Activated T-helper 1 cell treated with Interleukin-2 at 50 U/mL for 16 hours (primary cell): ENCODE measurements around the gene NFIC.
"Not testable (repeated sequence)": the region's sequence is repeated elsewhere in the genome, so short reads cannot be mapped to it uniquely, and the experiment has no call there.

ENCODE experiments used
- DNase-seq: peaks from one replicate; pipeline ENCODE4 v3.0.0-alpha.2; 2020; ENCODE audit warnings: low read depth

The NFIC gene

DNA sequence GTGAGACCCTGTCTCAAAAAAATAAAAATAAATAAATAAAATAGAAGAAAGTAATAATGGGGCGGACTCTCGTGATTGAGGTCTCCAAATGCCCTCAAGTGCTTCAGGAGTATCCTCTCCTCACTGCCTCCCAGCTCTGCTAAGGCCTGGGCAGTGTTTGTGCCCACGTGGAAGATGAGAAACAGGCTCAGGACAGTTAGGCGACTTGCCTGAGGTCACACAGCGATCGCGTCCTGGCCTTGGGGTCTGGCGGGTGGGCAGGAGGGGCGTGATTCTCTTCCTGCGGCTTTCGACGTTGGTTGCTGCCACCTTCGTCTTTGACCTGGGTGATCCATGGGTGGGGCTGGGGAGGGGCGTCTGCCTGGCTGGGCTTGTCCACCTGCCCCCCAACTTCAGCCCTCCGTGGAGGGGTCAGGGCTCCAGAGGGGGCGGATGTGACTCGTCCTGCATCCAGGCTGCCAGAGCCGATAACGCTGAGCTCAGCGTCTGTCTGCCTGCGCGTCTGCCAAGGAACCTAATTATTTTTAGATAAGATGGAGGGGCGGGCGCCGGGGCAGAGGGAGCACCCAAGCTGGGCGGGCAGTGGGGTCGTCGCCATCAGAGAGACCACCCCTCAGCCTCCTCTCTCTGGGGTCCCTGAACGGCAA is 56.9 kb downstream of the NFIC start:
- no peak for DNase-seq

DNA sequence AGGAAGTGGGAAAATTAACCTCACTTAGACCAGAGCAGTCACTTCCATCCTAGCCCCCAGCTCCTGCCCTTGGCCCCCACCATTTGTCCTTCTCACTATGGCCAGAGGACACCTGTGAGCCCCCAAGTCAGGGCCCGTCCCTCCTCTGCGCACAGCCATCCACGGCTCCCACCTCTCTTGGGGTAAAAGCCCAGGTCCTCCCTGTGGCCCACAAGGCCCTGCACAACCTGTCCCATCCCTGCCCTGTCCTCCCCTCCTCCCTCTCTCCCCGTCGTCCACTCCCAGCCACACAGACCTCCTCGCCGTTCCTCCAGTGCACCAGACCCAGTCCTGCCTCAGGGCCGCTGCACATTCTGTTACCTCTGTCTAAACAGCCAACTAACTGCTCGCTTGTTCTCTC is 60.0 kb downstream of the NFIC start:
- no peak for DNase-seq

DNA sequence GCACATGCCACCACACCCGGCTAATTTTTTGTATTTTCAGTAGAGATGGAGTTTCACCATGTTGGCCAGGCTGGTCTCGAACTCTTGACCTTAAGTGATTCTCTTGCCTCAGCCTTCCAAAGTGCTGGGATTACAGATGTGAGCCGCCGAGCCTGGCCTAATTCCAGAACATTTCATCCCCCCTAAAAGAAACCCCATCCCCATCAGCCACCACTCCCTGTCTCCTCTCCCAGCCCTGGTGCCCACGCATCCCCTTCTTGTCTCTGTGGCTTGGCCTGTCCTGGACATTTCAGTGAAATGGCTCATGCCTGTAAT is 63.9 kb downstream of the NFIC start:
- DNase-seq, result not testable (repeated sequence)

DNA sequence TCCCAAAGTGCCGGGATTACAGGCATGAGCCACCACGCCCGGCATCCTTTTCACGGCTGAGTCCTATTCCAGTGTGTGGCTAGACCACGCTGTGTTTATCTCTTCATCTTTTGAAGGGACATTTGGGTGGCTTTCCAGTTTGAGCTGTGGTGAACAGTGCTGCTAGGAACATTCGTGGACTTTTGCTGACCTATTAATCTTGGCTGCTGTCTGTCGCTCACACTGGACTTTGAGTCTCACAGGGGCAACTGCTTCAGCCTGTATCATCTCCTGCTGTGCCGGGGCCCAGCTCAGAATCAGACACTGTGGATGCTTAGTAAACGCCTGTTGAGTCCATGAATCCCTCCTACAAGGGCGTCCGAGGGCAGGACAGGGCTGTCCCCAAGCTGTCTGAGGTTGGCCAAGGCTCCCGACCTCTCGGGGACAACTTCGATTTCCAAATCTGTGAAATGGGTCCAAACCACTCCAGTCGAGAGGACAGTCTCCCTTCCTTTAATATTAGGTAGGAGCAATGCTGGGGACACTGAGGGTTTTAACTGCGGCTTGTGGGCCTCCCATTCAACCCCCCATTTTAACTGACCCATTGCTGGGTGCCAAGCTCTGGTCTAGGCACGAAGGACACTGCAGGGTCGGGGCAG is 65.5 kb downstream of the NFIC start:
- no peak for DNase-seq

DNA sequence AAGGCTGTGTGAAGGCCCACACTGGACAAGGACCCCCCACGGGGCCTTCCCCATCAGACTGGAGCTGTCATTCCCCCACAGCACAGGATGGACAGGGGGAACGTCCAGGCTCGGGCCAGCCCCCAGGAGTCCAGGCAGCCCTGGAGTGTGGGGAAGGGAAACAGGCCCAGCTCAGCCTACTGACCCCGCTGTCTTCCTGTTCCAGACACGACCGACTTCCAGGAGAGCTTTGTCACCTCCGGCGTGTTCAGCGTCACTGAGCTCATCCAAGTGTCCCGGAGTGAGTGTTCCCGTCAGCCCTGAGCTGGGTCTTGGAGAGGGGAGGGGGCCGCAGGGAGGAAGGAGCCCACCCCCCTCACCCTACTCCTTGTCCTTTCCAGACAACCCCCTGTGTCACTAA is 66.9 kb downstream of the NFIC start:
- DNase-seq, result no peak

DNA sequence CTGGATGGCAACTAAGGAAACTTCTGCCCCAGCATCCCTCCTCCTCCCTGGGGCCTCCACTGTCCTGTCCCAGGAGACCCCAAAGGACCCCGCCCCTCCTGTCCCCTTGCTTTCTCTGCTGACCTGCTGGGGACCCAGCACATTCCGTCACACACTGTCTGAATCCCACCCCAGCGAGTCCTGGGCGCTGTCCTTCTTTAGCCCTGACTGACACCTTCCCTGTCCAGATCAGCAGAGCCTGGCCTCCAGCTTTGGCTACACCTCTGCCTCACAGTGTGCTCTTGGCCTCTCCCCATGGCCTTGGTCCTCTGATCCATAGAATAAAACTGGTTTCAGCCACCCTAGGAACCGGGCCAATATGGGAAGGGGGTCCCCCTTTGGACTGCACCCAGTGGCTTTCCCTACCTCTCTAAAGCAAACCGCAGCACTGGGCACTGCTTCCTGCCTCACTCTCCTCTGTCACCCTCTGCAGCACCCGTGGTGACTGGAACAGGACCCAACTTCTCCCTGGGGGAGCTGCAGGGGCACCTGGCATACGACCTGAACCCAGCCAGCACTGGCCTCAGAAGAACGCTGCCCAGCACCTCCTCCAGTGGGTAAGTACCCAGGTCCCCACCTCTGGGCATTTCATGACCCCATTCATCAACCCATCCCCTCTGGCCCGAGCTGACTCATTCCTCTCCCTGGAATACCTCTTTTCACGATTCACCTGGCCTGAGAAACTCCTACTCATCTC is 67.6 kb downstream of the NFIC start:
- DNase-seq, result no peak

DNA sequence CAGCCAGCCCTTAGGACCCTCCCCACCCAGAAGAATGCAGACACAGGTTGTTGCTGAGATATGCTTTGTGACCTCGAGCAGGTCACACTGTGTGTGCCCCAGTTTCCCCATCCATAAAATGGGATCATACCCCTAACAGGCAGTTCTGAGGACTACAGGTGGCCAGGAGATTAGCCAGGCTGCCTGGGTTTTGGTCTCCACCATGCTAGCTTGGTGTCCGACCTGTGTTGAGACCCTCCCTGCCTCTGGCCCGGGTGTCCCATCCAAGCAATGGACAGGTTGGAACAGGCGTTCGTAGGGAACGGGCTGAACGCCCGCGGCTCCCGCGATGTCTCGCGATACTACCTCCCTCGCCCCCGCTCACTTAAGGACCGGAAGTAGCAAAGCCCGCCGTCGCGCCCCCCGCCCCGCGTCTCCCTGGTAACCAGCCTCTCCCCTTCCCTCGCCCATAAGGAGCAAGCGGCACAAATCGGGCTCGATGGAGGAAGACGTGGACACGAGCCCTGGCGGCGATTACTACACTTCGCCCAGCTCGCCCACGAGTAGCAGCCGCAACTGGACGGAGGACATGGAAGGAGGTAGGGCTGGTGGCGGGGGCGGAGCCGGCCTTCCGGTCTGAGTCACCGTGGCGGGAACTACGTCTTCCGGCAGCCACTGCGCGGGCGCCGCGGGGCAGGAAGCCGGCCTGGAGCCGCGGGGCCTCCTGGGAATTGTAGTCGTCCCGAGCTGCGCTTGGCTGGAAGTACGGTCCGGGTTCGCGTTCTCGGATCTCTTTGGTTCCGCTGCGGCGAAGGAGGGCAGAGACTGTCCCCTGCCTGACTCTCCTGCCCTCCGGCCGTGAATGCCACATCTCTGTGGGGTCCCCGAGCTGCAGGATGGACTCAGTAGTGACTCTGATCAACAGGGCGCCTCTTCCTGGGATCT is 68.5 kb downstream of the NFIC start:
- peak; percentile 92 for DNase-seq

DNA sequence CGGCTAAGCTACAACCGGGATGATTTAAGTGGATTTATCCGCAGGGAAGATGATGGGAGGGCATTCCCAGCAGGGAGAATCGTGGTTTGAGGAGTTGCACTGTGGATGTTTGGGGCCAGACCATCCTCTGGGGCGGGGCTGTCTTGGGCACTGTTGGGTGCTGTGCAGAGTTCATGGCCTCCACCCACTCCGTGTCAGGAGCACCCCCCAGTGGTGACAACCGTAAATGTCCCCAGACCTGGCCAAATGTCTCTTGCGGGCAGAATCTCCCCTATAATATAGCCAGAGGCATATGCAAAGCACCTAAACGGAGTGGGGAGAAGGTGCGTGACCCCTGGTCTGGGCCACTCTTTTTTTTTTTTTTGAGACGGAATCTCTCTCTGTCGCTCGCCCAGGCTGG is 73.7 kb downstream of the NFIC start:
- DNase-seq, result peak; percentile 25

DNA sequence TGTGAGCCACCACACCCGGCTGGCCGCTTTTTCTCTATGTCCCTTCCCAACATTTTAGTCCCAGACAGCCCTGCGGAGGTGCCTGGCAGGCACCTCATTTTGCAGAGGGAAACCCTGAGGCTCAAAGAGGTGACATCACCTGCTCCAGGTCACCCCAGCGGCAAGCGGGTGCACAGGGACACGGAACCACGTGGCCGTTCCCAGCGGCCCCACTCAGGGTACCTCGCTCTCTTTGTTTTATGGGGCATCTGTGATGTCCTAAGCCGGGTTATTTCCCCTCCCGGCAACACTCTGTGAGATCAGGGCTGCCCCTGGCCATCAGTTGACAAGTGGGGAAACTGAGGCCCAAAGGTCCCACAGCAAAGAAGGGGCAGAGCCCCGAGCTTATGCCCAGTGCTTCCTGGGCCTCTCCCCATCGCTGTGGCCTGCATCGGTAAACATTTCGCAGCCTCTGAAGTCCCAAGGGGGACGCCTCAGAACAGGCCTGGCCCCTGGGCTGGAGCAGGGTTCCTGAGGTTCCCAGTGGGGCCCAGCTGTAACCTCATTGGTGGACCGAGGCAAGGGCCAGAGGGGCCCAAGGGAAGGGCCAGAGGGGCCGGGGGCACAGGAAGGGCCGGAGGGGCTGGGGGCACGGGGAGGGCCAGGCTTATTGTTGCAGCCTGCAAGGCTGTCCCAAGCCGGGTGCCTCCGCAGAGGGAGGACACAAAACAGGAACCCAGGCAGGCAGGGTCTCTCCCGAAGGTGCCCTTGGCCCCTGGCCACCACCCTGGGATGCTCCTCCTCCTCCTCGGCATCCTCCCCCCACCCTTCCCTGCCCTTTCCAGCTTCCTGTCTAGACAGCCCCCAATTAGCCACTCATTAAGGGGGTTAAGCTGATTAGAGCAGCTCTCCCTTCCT is 75.0 kb downstream of the NFIC start:
- no peak for DNase-seq

DNA sequence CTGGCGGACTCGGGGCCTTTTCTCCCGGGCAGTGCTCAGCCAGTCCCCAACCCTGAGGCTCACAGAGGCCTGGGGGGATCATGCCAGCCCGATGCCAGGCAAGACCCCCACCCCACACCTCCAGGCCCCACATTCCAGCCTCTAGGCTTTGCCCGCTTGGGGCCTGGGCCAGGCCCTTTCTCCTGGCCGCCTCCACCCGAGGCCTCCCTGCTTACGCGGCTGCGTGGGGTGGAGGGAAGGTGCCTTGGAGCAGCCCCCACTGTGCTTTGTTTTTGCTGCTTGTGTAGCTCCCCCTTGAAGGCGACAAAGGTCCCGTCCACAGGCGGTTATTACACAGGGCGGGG is 75.6 kb downstream of the NFIC start:
- no peak for DNase-seq

DNA sequence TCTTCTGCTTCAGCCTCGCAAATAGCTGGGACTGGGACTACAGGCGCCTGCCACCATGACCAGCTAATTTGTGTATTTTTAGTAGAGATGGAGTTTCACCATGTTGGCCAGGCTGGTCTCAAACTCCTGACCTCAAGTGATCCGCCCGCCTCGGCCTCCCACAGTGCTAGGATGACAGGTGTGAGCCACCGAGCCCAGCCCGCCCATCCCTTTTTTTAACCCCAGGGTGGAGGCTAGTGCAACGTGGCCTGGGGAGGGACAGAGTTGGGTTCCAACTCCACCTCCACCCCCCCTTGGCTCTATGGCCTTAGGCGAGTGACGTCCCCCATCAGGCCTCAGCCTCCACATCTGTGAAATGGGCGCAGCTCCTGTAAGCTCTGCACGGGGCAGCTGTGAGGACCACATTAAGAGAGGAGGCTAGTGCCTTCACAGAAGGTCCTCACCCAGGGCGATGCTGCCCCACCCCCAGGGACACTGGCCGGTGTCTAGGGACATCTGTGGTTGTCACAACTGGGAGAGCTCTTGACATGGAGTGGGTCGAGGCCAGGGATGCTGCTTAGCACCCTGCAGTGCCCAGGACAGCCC is 76.2 kb downstream of the NFIC start:
- DNase-seq, result no peak

DNA sequence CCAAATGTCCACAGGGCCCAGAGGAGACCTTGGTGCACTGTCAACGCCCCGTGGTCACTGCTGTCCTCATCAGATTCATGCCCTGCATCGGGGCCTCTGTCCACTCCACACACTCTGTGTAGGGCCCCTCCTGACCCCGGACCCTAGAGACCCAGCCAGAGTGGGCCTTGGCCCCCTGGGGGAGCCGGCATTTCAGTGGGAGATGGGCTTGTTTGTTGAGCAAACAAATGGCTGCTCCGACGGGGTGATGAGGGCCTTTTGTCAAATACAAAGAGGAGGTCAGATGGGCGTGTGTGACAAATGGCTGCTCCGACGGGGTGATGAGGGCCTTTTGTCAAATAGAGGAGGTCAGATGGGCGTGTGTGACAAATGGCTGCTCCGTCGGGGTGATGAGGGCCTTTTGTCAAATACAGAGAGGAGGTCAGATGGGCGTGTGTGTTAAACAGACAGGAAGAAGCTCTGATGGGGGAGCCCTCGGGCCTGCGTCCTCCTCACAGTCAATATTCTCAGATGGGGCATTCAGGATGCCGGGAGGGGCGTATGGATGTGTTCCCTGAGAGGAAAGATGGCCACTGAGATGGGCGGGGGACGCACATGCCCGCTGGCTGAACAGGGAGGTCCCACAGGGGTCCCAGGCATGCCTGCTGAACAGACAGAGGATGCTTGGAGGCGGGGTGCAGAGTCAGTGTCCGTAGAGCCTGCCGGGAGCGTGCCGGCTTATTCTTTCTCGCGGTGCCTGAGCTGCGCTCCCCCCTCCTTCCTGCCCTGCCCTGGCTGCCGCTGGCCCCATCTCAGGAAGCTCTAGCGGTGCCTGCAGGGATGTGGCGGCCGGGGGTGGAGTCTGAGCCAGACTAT is 77.7 kb downstream of the NFIC start:
- no peak for DNase-seq

DNA sequence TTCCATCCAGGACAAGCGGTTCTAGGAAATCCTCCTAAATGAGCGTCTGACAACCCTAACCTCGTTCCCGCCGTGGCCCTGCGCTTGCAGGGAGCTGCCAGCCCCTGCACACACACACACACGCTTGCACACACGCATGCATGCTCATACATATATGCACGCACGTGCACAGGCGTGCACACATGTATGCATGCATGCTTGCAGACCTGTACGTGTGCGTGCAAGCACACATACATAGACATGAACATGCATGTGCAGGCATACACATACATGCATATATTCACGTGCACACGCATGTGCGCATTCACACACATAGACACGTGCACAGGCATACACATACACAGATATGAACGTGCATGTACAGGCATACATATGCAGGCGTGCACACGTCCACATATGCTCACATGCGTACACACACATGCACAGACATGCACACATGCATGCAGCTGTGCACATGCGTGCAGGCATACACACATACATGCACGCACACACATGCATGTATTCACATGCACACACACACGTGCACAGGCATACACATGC is 78.4 kb downstream of the NFIC start:
- DNase-seq, result no peak

DNA sequence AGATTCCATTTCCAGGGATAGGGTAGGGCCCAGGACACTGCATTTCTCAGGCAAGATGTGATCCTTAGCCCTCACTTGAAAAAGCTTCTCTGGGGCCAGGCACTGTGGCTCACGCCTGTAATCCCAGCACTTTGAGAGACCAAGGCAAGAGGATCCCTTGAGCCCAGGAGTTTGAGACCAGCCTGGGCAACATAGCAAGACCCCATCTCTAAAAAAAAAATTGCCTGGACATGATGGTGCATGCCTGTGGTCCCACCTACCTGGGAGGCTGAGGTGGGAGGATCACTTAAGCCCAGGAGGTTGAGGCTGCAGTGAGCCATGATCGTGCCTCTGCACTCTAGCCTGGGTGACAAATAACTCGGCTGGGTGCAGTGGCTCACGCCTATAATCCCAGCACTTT is 80.3 kb downstream of the NFIC start:
- DNase-seq, result not testable (repeated sequence)

DNA sequence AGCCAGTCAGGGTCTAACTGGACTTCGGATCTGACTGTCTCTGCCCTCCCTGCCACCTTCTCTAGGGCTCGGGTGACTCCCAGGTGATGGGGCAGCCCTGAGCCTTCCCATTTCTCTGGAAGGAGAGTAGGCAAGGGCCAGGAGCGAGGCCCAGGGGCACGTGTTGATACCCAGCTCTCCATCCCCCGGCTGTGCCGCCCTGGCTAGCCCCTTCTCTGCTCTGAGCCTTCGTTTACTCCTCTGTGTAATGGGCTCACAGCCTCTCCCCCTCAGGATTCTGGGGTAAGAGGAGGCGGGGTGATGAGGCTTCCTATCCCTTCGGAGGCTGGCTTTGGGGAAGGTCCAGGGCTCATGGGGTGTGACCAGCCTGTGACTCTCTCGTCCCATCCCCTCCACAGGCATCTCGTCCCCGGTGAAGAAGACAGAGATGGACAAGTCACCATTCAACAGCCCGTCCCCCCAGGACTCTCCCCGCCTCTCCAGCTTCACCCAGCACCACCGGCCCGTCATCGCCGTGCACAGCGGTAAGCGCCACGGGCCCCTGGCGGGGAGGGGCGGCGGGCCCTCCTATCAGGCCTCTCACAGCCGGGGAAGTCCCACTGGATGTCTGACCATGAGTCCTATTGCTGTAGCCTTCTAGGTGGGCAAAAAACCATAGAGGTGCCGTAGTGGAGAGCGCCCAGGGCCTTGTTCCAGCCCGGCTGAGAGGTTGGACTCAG is 82.4 kb downstream of the NFIC start:
- DNase-seq, result no peak

DNA sequence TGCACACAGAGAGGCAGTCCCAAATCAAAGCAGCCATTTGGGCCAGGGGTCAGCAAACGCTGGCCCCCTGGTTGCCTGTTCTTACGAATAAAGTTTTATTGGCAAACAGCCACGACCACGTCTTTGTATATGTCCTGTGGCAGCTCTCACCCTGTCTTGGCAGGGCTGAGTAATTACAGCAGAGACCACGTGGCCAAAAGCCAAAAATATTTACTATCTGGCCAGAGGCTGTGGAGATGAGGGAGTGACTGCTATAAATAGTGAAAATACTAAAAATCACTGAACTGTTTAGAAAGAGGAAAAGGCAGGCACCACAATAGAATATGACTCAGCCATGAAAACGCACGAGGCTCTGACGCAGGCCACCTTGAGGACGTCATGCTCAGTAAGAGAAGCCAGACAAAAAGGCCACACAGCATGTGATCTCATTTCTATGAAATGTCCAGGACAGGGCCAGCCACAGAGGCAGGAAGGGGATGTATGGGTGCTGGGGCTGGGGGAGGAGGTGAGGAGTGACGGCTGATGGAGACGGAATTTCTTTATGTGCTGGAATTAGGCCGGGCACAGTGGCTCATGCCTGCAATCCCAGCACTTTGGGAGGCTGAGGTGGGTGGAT is 84.5 kb downstream of the NFIC start:
- DNase-seq, result no peak

DNA sequence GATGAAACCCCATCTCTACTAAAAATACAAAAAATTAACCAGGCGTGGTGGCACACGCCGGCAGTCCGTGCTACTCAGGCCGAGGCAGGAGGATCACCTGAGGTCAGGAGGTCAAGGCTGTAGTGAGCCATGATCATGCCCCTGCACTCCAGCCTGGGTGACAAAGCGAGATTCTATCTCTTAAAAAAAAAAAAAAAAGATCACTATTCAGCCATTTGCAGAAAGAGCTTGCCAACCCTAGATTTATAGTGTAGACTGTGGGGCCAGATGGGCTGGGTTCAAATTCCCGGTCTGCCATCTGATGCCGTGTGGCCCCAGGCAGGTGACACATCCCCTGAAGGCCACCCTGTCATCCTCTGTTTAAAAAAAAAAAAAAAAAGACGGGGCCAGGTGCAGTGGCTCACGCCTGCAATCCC is 85.1 kb downstream of the NFIC start:
- DNase-seq, result no peak

DNA sequence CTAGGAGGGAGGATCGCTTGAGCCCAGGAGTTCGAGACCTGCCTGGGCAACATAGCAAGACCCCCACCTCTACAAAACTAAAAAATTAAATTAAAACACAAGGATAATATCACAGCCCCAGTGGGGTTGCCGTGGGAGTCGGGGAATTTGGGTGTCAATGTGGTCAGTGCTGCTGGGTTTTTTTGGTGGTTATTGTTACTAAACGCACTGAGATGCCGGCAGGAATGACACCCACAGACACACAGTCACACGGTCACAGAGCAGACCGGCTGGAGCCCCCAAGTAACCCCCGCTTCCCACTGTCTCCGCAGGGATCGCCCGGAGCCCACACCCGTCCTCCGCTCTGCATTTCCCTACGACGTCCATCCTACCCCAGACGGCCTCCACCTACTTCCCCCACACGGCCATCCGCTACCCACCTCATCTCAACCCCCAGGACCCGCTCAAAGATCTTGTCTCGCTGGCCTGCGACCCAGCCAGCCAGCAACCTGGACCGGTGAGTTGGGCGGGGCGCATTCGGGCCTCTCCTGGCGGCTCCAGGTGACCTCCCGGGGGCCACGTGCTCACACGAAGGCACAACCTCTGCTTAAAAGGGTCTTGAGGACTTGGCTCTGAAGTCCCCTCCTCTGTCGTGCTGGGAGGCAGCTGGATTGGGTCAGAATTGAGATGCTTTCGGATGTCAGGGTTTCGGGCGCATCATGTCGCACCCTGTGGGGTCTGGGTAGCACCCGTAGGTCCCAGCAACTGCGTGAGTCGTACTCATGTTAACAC is 86.0 kb downstream of the NFIC start:
- no peak for DNase-seq
